ENCODE measurements around the gene APOC3.
A peak's percentile ranks its signal among the peaks of the same experiment; 100 is the strongest.

Gene APOC3

DNA sequence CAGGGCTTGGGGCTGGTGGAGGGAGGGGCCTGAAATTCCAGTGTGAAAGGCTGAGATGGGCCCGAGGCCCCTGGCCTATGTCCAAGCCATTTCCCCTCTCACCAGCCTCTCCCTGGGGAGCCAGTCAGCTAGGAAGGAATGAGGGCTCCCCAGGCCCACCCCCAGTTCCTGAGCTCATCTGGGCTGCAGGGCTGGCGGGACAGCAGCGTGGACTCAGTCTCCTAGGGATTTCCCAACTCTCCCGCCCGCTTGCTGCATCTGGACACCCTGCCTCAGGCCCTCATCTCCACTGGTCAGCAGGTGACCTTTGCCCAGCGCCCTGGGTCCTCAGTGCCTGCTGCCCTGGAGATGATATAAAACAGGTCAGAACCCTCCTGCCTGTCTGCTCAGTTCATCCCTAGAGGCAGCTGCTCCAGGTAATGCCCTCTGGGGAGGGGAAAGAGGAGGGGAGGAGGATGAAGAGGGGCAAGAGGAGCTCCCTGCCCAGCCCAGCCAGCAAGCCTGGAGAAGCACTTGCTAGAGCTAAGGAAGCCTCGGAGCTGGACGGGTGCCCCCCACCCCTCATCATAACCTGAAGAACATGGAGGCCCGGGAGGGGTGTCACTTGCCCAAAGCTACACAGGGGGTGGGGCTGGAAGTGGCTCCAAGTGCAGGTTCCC is at the start of gene APOC3:
TSS of gene APOC3 (plus strand) at position 383 of the 659 bp plus-strand sequence. CDS start 676 bp downstream, outside the sequence.
- H3K9me3 Mint-ChIP-seq = no peaks in the 10 kb centered on the region
- no peak within 1 kb of the TSS for H3K4me3 Mint-ChIP-seq

DNA sequence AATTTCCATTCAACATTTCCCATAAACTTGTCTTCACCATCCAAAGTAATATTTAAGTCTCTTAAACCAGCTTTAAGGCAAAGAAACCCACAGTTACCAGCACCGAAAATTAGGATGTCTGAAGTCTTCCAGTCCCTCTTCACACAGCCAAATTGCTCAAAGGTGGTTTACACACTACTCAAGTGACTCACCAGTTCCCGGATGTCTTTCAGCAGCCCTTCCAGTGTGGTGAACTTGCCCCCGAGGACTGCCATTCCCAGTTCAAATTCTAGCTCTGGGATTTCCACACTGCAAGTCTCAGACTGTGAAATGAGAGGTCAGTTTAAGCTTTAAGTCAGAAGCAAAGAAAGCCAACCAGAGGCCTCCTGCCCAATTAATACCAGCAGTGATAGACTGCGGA is 47.0 kb upstream of the APOC3 start:
- peaks cover 90% of the 10 kb centered on the region for H3K36me3 Mint-ChIP-seq (ENCODE audit: low read depth)
- no peaks in the 10 kb centered on the region for H3K9me3 Mint-ChIP-seq
- no peaks in the 10 kb centered on the region for H3K27me3 Mint-ChIP-seq
- H3K4me1 Mint-ChIP-seq (ENCODE audit: low read depth) = peaks cover 25% of the 10 kb centered on the region
- no peak overlapping the region for H3K4me3 Mint-ChIP-seq
- intact Hi-C loops (cut with micrococcal nuclease) = no loop called here
- H3K27ac Mint-ChIP-seq = no peak overlapping the region

More for the DNA sequence above, at the start of gene APOC3:
- Mint-ChIP-seq H3K36me3 (ENCODE audit: low read depth) (no peaks in the 10 kb centered on the region), H3K27ac (no peak within 1 kb of the TSS), H3K27me3 (peaks cover under 1% of the 10 kb centered on the region), H3K4me1 (ENCODE audit: low read depth) (peaks cover 2% of the 10 kb centered on the region)
- intact Hi-C loops (cut with micrococcal nuclease) = no loop called here

DNA sequence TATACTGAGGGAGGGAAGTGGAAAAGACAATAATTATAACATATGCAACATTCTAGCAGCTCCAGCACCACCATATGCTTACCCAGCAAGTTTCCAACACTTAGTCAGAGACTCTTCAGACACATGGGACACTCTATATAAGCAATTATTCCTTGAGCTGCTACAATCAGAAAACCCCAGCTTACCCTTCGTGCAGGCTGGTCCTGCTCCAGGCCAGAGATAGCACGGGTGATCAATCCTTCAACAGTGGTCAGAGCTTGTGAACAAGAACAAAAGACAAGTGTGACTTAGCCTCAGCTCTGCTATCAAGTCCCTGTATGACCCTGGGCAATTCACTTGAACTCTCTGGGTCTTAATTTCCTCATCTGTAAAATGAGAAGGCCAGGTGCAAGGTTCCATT is 43.4 kb upstream of the APOC3 start:
- peaks cover 39% of the 10 kb centered on the region for H3K4me1 Mint-ChIP-seq (ENCODE audit: low read depth)
- H3K27ac Mint-ChIP-seq = no peak overlapping the region
- no peaks in the 10 kb centered on the region for H3K9me3 Mint-ChIP-seq
- intact Hi-C loops (cut with micrococcal nuclease) = loop anchor here (5.0 kb wide), 1 partner anchor 446 kb away; the partner anchor contains the start of genes PCSK7 and RNF214
- peaks cover 64% of the 10 kb centered on the region for H3K36me3 Mint-ChIP-seq (ENCODE audit: low read depth)
- H3K27me3 Mint-ChIP-seq = peaks cover 13% of the 10 kb centered on the region
- H3K4me3 Mint-ChIP-seq = no peak overlapping the region

DNA sequence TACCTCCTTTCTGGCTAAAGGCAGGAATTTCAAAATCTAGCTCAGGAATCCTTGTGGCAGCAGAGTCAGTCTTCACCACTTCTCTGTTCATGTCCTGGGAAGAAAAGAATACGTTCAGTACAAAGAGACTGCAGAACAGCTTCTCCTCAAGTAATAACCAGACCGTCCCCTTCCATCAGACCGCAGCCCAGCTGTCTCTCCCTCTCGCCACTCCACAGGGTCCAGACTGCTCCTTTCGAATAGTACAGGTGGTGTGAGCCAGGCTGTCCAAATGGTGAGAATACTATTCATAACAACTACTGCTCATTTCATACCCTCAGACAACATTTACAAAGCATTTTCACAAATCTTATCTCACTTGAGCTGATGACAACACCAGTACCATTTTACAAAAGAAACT is 42.7 kb upstream of the APOC3 start:
- Mint-ChIP-seq H3K27ac (peak overlapping the region; percentile 98), H3K9me3 (no peaks in the 10 kb centered on the region), H3K36me3 (ENCODE audit: low read depth) (peaks cover 57% of the 10 kb centered on the region), H3K4me1 (ENCODE audit: low read depth) (peaks cover 43% of the 10 kb centered on the region), H3K27me3 (peaks cover 13% of the 10 kb centered on the region), H3K4me3 (peak overlapping the region; percentile 82)
- intact Hi-C loops (cut with micrococcal nuclease) = loop anchor here (5.0 kb wide), 1 partner anchor 445 kb away; the partner anchor contains the start of genes PCSK7 and RNF214

DNA sequence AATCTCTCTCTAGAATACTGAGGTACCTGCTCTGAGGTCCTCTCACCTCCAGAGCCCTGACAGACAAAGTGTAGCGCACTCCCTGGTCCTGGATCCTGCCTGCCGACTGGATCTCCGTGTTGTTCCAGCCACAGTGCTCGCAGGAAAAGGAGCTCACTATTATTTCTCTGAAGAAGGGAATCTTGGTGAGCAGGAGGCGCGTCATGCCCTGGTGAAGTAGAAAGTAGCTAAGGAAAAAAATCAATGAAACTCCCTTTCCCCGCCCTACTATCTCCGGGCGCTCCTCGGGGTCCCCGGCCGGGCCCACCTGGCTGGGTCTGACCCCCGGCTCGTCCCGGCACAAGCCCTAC is 42.3 kb upstream of the APOC3 start:
- Mint-ChIP-seq H3K36me3 (ENCODE audit: low read depth) (peaks cover 53% of the 10 kb centered on the region), H3K4me1 (ENCODE audit: low read depth) (peaks cover 43% of the 10 kb centered on the region), H3K9me3 (no peaks in the 10 kb centered on the region), H3K27ac (peak overlapping the region; percentile 98), H3K4me3 (peak overlapping the region; percentile 82), H3K27me3 (peaks cover 13% of the 10 kb centered on the region)
- intact Hi-C loops (cut with micrococcal nuclease) = loop anchor here (5.0 kb wide), 1 partner anchor 445 kb away; the partner anchor contains the start of genes PCSK7 and RNF214

DNA sequence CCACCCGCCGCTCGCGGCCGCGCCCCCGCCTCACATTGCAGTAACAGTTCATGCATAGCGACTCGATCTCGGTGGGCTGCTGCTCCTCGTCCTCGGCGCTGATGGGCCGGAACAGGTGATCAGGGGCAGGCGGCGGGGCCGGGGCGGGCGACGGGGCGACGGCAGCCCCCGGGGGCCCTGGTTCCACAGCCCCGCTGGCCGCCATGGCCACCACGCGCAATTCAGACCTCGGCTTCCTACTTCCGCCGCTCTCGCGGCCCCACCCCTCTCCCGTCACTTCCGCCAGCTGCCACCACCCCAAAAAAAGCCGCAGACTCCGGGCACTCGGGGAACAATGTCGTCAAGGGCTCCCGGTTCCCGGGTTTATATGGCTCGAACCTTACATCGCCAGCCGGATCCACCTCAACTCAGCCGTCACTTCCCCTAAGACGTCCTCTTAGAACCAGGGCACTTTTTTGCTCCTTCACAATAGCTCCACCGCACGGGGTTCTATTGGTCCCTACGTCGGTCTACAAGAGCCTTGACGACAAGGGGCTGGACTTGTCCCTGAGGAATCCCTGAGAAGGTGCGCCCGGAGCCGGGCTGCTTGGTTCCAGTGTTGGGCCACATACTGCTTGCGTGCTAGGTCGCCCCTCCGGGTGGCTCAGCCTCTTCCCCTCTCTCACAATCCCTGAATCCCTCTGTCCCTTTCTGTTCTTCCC is 41.8 kb upstream of the APOC3 start, which contains the start of gene ZPR1:
TSS of gene ZPR1 (minus strand) at position 238 of the 701 bp plus-strand sequence. CDS start at position 205, 33 bp downstream.
- H3K36me3 Mint-ChIP-seq (ENCODE audit: low read depth) = peaks cover 48% of the 10 kb centered on the region
- H3K9me3 Mint-ChIP-seq = no peaks in the 10 kb centered on the region
- peak within 1 kb of the TSS; percentile 98 for H3K27ac Mint-ChIP-seq
- peaks cover 13% of the 10 kb centered on the region for H3K27me3 Mint-ChIP-seq
- H3K4me3 Mint-ChIP-seq = peak within 1 kb of the TSS; percentile 82
- H3K4me1 Mint-ChIP-seq (ENCODE audit: low read depth) = peaks cover 45% of the 10 kb centered on the region
- intact Hi-C loops (cut with micrococcal nuclease) = loop anchor here (1.0 to 5.0 kb wide), 2 partner anchors 15 to 444 kb away; partner anchors contain the start of genes PCSK7 and RNF214

DNA sequence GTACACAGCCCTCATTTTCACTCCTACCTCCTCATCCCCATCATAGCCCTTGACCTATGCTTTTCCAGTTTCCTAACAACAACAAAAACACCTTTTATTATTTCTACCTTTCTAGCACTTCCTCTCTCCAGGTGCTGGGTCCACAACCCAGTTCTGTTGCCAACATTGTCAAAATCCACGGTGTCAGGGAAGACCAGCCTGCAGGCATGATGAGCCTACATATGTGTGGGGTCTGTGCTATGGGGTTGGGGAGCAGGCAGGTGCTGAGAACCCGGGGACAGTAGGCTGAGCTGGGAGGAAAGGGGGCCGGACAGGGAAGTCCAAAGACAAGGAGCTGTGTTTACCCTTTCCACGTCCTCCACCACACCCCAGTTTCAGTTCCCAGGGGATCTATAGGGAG is 41.2 kb upstream of the APOC3 start:
- H3K27me3 Mint-ChIP-seq = peaks cover 13% of the 10 kb centered on the region
- H3K4me1 Mint-ChIP-seq (ENCODE audit: low read depth) = peaks cover 48% of the 10 kb centered on the region
- peaks cover 42% of the 10 kb centered on the region for H3K36me3 Mint-ChIP-seq (ENCODE audit: low read depth)
- H3K27ac Mint-ChIP-seq = peak overlapping the region; percentile 98
- peak overlapping the region; percentile 82 for H3K4me3 Mint-ChIP-seq
- intact Hi-C loops (cut with micrococcal nuclease) = loop anchor here (1.0 to 5.0 kb wide), 2 partner anchors 15 to 444 kb away; partner anchors contain the start of genes PCSK7 and RNF214
- H3K9me3 Mint-ChIP-seq = no peaks in the 10 kb centered on the region

DNA sequence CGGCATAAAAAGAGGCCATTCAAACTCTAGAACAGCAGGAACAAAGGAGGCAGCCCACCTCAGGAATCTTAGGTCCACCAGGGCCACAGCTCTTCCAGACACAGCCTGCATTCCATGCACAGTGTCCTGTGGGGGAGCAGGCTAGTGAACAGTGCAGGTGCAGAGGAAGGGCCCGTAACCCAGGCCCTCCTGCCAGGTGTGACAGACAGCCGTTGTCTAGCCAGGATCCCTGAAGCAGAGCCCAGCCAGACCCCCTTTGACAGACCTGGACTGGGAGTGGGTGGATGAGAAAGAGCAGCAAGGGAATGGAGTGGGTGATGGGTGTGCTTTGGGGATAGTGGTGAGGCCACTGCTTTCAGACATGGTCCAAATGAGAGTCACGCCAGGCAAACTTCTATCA is 40.7 kb upstream of the APOC3 start:
- peaks cover 37% of the 10 kb centered on the region for H3K36me3 Mint-ChIP-seq (ENCODE audit: low read depth)
- peak overlapping the region; percentile 98 for H3K27ac Mint-ChIP-seq
- intact Hi-C loops (cut with micrococcal nuclease) = loop anchor here (1.0 to 5.0 kb wide), 2 partner anchors 16 to 443 kb away; partner anchors contain the start of genes PCSK7 and RNF214
- peaks cover 13% of the 10 kb centered on the region for H3K27me3 Mint-ChIP-seq
- H3K4me1 Mint-ChIP-seq (ENCODE audit: low read depth) = peaks cover 48% of the 10 kb centered on the region
- no peak overlapping the region for H3K4me3 Mint-ChIP-seq
- no peaks in the 10 kb centered on the region for H3K9me3 Mint-ChIP-seq

DNA sequence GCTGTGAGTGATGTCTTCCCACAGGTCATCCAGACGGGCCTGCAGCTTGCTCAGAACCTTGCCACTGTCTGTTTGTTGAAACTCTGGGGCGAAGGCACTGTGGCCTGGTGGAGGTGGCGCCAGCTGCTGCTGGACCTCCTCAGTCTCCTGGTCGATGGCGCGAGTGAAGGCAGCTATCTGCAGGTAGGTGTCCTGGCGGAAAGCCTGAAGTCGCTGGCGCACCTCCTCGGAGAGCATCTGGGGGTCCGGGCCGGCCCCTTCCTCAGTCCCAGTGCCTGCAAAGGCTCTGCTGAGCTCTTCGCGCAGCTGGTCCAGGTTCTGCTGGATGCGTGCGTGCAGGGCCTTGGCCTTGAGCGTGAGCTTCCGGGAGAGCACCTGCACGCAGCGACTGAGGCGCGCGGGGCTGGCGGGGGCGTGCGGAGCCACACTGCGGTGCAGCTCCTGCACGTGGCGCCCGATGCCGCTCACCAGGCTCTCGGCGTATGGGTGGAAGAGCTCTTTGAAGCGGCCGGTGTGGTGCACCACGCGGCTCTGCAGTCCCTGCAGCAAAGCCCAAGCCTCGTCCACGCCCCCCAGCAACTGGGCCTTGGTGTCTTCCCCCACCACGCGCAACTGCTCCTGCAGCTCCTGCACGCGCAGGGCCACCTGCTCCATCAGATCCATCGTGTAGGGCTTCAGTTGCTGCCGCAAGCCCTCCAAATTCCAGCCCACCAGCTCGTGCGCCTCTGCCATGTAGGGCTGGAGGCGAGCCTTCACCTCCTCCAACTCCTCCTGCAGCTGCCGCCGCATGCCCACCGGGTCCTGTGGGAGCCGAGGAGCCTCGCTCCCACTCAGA is 39.3 kb upstream of the APOC3 start:
- Mint-ChIP-seq H3K36me3 (ENCODE audit: low read depth) (peaks cover 23% of the 10 kb centered on the region), H3K4me1 (ENCODE audit: low read depth) (peaks cover 39% of the 10 kb centered on the region), H3K27ac (no peak overlapping the region), H3K9me3 (no peaks in the 10 kb centered on the region), H3K4me3 (no peak overlapping the region), H3K27me3 (peaks cover 15% of the 10 kb centered on the region)
- intact Hi-C loops (cut with micrococcal nuclease) = loop anchor here (2.0 to 5.0 kb wide), 2 partner anchors 47 to 316 kb away; partner anchors contain the start of gene APOA1

DNA sequence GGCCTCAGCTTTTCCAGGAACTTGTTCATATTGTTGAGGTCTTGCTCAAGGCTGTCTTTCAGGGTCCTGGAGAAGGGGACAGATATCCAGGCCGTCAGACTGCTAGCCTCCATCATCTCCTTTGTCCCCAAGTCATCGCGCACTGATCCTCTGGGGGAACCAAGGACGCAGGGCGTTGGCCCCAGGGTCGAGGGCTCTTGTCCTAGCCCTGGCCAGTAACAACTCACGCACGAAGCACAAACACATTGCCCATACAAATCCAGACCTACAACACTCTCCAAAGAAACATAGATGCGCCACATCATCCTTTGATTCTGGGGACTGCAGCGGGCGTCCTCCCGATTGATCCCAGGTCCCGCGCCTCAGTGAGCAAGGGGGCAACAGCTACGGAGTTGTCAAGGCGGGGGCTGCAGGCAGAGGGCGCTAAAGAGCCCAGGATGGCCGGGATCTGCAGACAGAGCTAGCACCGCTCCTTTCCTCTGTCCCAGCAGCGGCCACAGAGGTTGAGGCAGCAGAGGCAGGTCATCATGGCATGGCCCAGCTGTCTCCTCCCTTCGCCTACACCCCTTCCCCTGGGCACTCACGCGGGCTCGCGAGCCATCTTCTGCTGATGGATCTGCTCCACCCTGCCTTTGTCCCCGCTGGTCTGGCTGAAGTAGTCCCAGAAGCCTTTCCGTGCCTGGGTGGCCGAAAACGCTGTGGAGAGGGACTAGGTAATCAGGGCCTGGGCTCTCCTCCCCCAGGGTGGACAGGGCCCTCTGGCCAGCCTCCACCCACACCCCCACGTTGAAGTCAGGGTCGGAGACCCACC is 38.5 kb upstream of the APOC3 start:
- no peaks in the 10 kb centered on the region for H3K9me3 Mint-ChIP-seq
- peaks cover 15% of the 10 kb centered on the region for H3K27me3 Mint-ChIP-seq
- H3K36me3 Mint-ChIP-seq (ENCODE audit: low read depth) = peaks cover 15% of the 10 kb centered on the region
- intact Hi-C loops (cut with micrococcal nuclease) = loop anchor here (2.0 to 5.0 kb wide), 2 partner anchors 46 to 316 kb away; partner anchors contain the start of gene APOA1
- no peak overlapping the region for H3K4me3 Mint-ChIP-seq
- peaks cover 38% of the 10 kb centered on the region for H3K4me1 Mint-ChIP-seq (ENCODE audit: low read depth)
- H3K27ac Mint-ChIP-seq = no peak overlapping the region

DNA sequence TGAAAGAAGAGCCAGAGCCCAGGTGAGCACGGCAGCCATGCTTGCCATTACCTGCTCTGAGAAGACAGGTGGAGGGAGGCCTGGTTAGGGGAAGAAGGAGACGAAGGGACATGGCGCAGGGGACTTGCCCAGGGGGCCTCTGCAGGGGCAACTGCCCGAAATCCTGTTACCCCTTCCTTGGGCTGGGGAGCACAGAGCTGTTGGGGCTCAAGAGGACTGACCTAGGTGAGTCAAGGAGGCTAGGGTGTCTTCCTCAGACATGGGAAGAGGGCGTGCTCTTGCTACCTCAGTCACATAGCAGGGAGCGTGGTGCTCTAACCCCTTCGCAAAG is 37.9 kb upstream of the APOC3 start, which contains the start of gene APOA5:
TSS of gene APOA5 (minus strand) at position 67 of the 331 bp plus-strand sequence. CDS start at position 48, 19 bp downstream.
- Mint-ChIP-seq H3K9me3 (no peaks in the 10 kb centered on the region), H3K36me3 (ENCODE audit: low read depth) (peaks cover 15% of the 10 kb centered on the region), H3K4me3 (no peak within 1 kb of the TSS), H3K4me1 (ENCODE audit: low read depth) (peaks cover 32% of the 10 kb centered on the region), H3K27me3 (peaks cover 15% of the 10 kb centered on the region), H3K27ac (no peak within 1 kb of the TSS)
- intact Hi-C loops (cut with micrococcal nuclease) = loop anchor here (2.0 to 5.0 kb wide), 2 partner anchors 46 to 315 kb away; partner anchors contain the start of gene APOA1

DNA sequence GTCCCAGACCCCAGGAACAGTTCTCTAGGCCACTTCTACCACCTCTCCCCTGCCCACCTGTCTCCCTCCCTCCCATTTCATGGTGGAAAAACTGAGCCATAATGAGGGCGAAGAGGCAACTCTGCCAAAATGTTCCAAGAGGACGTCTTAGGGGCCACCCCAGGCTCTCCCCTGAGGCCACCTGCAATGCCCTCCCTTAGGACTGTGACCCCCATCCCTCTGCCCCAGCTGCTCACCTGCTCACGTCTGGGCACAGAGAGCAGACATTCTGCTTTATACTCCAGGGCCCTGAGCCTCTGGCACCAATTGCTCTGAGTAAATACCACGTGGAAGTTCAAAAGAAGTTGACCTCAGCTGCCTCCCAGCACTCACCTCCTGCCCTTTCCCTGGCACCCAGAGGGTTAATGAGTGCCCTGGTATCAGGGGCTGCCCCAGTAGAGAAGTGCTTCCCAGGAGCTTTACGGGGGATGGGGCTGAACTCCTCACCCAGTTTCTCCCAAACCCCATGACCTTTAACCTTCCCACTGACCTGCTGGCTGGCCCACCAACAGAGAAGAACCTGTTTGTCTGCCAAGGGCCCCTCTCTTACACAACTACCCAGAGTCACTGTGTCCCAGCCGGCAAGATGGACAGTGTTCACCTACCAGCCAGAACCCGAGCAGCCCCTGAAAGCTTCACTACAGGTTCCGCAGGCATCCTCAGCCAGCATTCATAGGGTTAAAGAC is 37.4 kb upstream of the APOC3 start:
- intact Hi-C loops (cut with micrococcal nuclease) = loop anchor here (5.0 kb wide), 1 partner anchor 45 kb away; the partner anchor contains the start of gene APOA1
- Mint-ChIP-seq H3K36me3 (ENCODE audit: low read depth) (peaks cover 10% of the 10 kb centered on the region), H3K27ac (no peak overlapping the region), H3K9me3 (no peaks in the 10 kb centered on the region), H3K4me3 (no peak overlapping the region), H3K4me1 (ENCODE audit: low read depth) (peaks cover 27% of the 10 kb centered on the region), H3K27me3 (peaks cover 15% of the 10 kb centered on the region)
